ENCODE measurements around the gene CASP2.

- TF ChIP-seq CTCF (IDR thresholded peaks at IDR 0.05) (no peak), EP300 (IDR thresholded peaks at IDR 0.05) (no peak), POLR2A (IDR thresholded peaks at IDR 0.05) (no peak)
These were observed 34.8 kb downstream of the CASP2 start for GRCh38 chr7:143322760-143323633.

Data from tibial nerve (tissue), 4 donors.